K562 (cell line): ENCODE measurements around the gene JMJD1C. TPM values are rescaled to one million over a fixed set of nuclear protein-coding genes. Genes with fewer than 3 reads are reported as not detected.

Experiments used
- CHD4 ChIP-seq: fragments of 200-600 bp; sonication (generic); IDR thresholded peaks from 3 replicates; pipeline ENCODE4 v1.6.1; 2012; ENCODE audit warnings: low read depth, mild to moderate bottlenecking, mixed read lengths, low read length, inconsistent platforms; ENCODE audit not compliant: insufficient read depth, insufficient replicate concordance, poor library complexity, severe bottlenecking
- ELF4 ChIP-seq: fragments of 450-650 bp; formaldehyde crosslinking; IDR thresholded peaks from 2 replicates; pipeline ENCODE4 v1.4.0; 2022; ENCODE audit warnings: missing genetic modification characterization
- ESRRB ChIP-seq: fragments of 250-450 bp; sonication (Bioruptor Pico); IDR thresholded peaks from 2 replicates; pipeline ENCODE4 v1.5.0; 2020; ENCODE audit warnings: mild to moderate bottlenecking, moderate library complexity, borderline replicate concordance
- GABPB2 ChIP-seq: fragments of 250-450 bp; sonication (Bioruptor Pico); conservative IDR thresholded peaks from 2 replicates; pipeline ENCODE4 v1.5.1; 2021; ENCODE audit warnings: mild to moderate bottlenecking
- HMG20B ChIP-seq: fragments of 250-450 bp; sonication (Bioruptor Pico); IDR thresholded peaks from 2 replicates; pipeline ENCODE4 v1.5.0; 2021; ENCODE audit warnings: mild to moderate bottlenecking
- HMGN3 ChIP-seq: IDR thresholded peaks from 2 replicates; pipeline ENCODE4 v1.6.1; 2011; ENCODE audit warnings: borderline replicate concordance, low read depth, mild to moderate bottlenecking, mixed read lengths, low read length; ENCODE audit not compliant: insufficient read length; ENCODE audit errors: extremely low read depth
- NCOA2 ChIP-seq, 2 experiments: fragments of 450-650 bp; IDR thresholded peaks; 2 replicates each; pipeline ENCODE4 v1.6.1; 2018; ENCODE audit warnings: mild to moderate bottlenecking in 2 of 2, moderate library complexity in 1 of 2; ENCODE audit not compliant: partially characterized antibody in 2 of 2
- PHF20 ChIP-seq: fragments of 450-650 bp; IDR thresholded peaks from 2 replicates; pipeline ENCODE4 v1.6.1; 2018; ENCODE audit not compliant: partially characterized antibody
- PRMT5 ChIP-seq: sonication (generic); formaldehyde crosslinking; IDR thresholded peaks from 2 replicates; pipeline ENCODE4 v1.5.0; 2020; ENCODE audit warnings: missing genetic modification reagents
- SAFB2 ChIP-seq: fragments of 200-400 bp; formaldehyde crosslinking; IDR thresholded peaks from 2 replicates; pipeline ENCODE4 v1.6.1; 2018; ENCODE audit warnings: borderline replicate concordance, low read length, low read depth, moderate library complexity; ENCODE audit not compliant: severe bottlenecking
- SIRT6 ChIP-seq: IDR thresholded peaks from one replicate; pipeline ENCODE4 v1.6.1; 2012; ENCODE audit warnings: low read depth, mild to moderate bottlenecking, control low read depth, inconsistent platforms, low read length, moderate library complexity
- SMARCA4 ChIP-seq: fragments of 450-650 bp; IDR thresholded peaks from 2 replicates; pipeline ENCODE4 v1.6.1; 2016
- SPI1 ChIP-seq: IDR thresholded peaks from 2 replicates; pipeline ENCODE4 v1.6.1; 2011; ENCODE audit warnings: low read depth, low read length, control low read depth, borderline replicate concordance
- SRSF1 ChIP-seq: fragments of 200-400 bp; formaldehyde crosslinking; IDR thresholded peaks from 2 replicates; pipeline ENCODE4 v1.6.1; 2017; ENCODE audit warnings: mild to moderate bottlenecking, low read depth, low read length, moderate library complexity
- TAF7 ChIP-seq: fragments of 450-650 bp; IDR thresholded peaks from 2 replicates; pipeline ENCODE4 v1.6.1; 2016; ENCODE audit warnings: missing genetic modification characterization, missing compliant biosample characterization
- TOE1 ChIP-seq, 2 experiments: fragments of 450-650 bp in 1 of 2; sonication (generic) in 1 of 2; formaldehyde crosslinking in 1 of 2; IDR thresholded peaks; 2 replicates each; pipeline versions ENCODE4 v1.7.1 to v1.8.0; 2016 to 2022; ENCODE audit warnings: borderline replicate concordance in 2 of 2, mild to moderate bottlenecking in 2 of 2, antibody characterized with exemption in 1 of 2, inconsistent platforms in 1 of 2, low read depth in 1 of 2, missing genetic modification reagents in 1 of 2, moderate library complexity in 1 of 2
- ZFPM2 ChIP-seq: fragments of 250-450 bp; sonication (Bioruptor Pico); IDR thresholded peaks from 2 replicates; pipeline ENCODE4 v1.5.1; 2022; ENCODE audit warnings: mild to moderate bottlenecking
- ZNF316 ChIP-seq: fragments of 450-650 bp; IDR thresholded peaks from 2 replicates; pipeline ENCODE4 v1.6.1; 2016
- ZNF354B ChIP-seq: fragments of 250-450 bp; sonication (Bioruptor Pico); IDR thresholded peaks from 2 replicates; pipeline ENCODE4 v1.4.0; 2020
- ZNF592 ChIP-seq: fragments of 450-650 bp; IDR thresholded peaks from 2 replicates; pipeline ENCODE4 v1.6.1; 2017; ENCODE audit warnings: antibody characterized with exemption, mild to moderate bottlenecking
- polyA plus RNA-seq, 8 experiments: library from polyadenylated mRNA; depleted of rRNA in 4 of 8; stranded (reverse) in 5 of 8; unstranded in 3 of 8; fragments of >200 nt; fragmentation: Nextera tagmentation in 2 of 8; fragmentation: Illumina TruSeq in 1 of 8; extraction: Ambion mirVana in 2 of 8; extraction: Trizol in 1 of 8; gene quantifications; 2 replicates each; pipeline versions ENCODE4 v1.2.1 to v1.2.3, GENCODE V29; 2011 to 2014; ENCODE audit warnings: inconsistent platforms in 1 of 8, missing spikeins in 1 of 8
- total RNA-seq, 7 experiments: library from RNA; depleted of rRNA in 6 of 7; stranded (reverse); fragments of >200 nt in 6 of 7; fragmentation: Illumina TruSeq in 2 of 7; extraction: Trizol in 2 of 7; gene quantifications; 2 replicates each; pipeline versions ENCODE4 v1.2.1 to v1.2.3, GENCODE V29; 2011 to 2021; ENCODE audit warnings: low replicate concordance in 1 of 7

The JMJD1C gene
- total and polyA plus RNA-seq, 9 of the 15 experiments (the other 6 are each of a cell fraction or from before 2014, with no cell fraction given) = 25.3 to 68.0 (median 47.2) TPM

- TF ChIP-seq HMG20B (CRISPR knock-in tag) = no peak
- peak; percentile 54 for TF ChIP-seq PHF20
- no peak for TF ChIP-seq PRMT5 (CRISPR knock-in tag)
- no peak for TF ChIP-seq ZFPM2 (CRISPR knock-in tag)
- peak; percentile 95 for TF ChIP-seq SPI1
- TF ChIP-seq NCOA2 (IDR thresholded peaks at IDR 0.05; ENCODE audit: partially characterized antibody in 2 of 2) = no peak
- peak; percentile 90 for TF ChIP-seq HMGN3
- peak; percentile 98 for TF ChIP-seq TOE1 (IDR thresholded peaks at IDR 0.05; ENCODE audit: borderline replicate concordance)
- no peak for TF ChIP-seq TOE1 (CRISPR knock-in tag; IDR thresholded peaks at IDR 0.05; ENCODE audit: borderline replicate concordance, low read depth)
- no peak for TF ChIP-seq ZNF316
- TF ChIP-seq ESRRB (CRISPR knock-in tag) = no peak
- peak; percentile 68 for TF ChIP-seq SMARCA4
- no peak for TF ChIP-seq ZNF354B
- TF ChIP-seq ZNF592 = no peak; the same call in 1 of the 2 replicates
- TF ChIP-seq GABPB2 (CRISPR knock-in tag) = no peak
- no peak for TF ChIP-seq CHD4
- no peak for TF ChIP-seq SAFB2
- no peak for TF ChIP-seq SIRT6
- no peak for TF ChIP-seq SRSF1
- TF ChIP-seq ELF4 = peak; percentile 5; the same call in 1 of the 2 replicates
- TF ChIP-seq TAF7 (tag) = peak; percentile 82
Observed at GRCh38 chr10:63133056-63133820, 332.5 kb downstream of the JMJD1C start, which contains the start of gene NRBF2 (continued).
